ENCODE results near the gene TMTC1. TPM values are rescaled to one million over a fixed set of nuclear protein-coding genes. Genes with fewer than 3 reads are reported as not detected.

TMTC1 gene
- total and polyA plus RNA-seq, 3 donors from 2014 or later = 8.4 to 13.6 (median 11.5) TPM

DNA sequence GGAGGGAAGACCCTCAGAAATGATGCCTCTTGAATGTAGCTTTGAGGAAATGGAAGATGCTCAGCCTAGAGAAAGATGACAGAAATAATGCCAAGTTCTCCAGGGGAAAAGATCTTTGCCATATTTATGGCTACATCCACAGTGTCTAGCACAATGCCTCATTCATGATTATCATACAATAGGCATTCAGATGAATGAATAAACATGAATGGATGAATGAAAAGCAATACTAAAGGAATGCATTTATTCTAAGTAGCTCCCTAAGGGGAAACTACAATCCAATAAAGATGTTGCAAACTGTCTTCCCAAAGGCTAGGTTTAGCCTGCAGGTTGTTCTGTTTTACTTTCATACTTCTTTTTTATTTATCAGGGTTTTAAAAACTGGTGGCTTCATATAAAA, 12.0 kb downstream of the TMTC1 start:
- no peak for DNase-seq
- H3K27me3 ChIP-seq = no peaks in the 10 kb centered on the region
- H3K36me3 ChIP-seq (ENCODE audit: low read depth, missing control alignments) = no peaks in the 10 kb centered on the region
- H3K9me3 ChIP-seq = no peaks in the 10 kb centered on the region
- TF ChIP-seq, protein P1, sequence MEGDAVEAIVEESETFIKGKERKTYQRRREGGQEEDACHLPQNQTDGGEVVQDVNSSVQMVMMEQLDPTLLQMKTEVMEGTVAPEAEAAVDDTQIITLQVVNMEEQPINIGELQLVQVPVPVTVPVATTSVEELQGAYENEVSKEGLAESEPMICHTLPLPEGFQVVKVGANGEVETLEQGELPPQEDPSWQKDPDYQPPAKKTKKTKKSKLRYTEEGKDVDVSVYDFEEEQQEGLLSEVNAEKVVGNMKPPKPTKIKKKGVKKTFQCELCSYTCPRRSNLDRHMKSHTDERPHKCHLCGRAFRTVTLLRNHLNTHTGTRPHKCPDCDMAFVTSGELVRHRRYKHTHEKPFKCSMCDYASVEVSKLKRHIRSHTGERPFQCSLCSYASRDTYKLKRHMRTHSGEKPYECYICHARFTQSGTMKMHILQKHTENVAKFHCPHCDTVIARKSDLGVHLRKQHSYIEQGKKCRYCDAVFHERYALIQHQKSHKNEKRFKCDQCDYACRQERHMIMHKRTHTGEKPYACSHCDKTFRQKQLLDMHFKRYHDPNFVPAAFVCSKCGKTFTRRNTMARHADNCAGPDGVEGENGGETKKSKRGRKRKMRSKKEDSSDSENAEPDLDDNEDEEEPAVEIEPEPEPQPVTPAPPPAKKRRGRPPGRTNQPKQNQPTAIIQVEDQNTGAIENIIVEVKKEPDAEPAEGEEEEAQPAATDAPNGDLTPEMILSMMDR (IDR thresholded peaks at IDR 0.05) = no peak
- no peak for TF ChIP-seq POLR2A (IDR thresholded peaks at IDR 0.05)
- no peak overlapping the region for H3K4me3 ChIP-seq
- intact Hi-C loops (cut with DNase I; ENCODE audit: low total_unique reads) = no loop called here
- H3K27ac ChIP-seq = no peak overlapping the region
- H3K4me1 ChIP-seq = no peaks in the 10 kb centered on the region

DNA sequence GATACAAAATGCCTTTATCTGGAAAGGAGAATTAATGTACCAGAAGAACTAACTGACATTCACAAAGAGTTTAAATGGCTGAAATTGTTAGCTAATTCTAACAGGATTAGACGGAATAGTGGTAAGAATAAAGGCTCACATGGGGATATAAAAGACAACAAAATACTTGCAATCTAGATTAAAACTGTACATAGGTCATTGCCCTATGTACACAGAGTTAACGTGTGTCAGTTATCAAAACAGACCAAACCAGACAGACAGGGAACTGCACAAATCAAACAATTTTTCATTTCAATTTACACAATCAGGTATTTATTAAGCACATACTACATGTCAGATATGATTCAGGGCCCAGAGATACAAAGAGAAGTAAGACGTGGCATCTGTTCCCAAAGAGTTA, 12.6 kb downstream of the TMTC1 start:
- Histone ChIP-seq H3K9me3 (no peaks in the 10 kb centered on the region), H3K36me3 (ENCODE audit: low read depth, missing control alignments) (no peaks in the 10 kb centered on the region), H3K4me1 (no peaks in the 10 kb centered on the region), H3K27me3 (no peaks in the 10 kb centered on the region), H3K27ac (no peak overlapping the region), H3K4me3 (no peak overlapping the region)
- 89 to 94% methylated on average over 3 of the region's 3 CpGs for WGBS, 2 donors
- TF ChIP-seq, protein P1 (IDR thresholded peaks at IDR 0.05) = no peak
- no peak for TF ChIP-seq POLR2A (IDR thresholded peaks at IDR 0.05)
- no peak for DNase-seq
- intact Hi-C loops (cut with DNase I; ENCODE audit: low total_unique reads) = no loop called here

DNA sequence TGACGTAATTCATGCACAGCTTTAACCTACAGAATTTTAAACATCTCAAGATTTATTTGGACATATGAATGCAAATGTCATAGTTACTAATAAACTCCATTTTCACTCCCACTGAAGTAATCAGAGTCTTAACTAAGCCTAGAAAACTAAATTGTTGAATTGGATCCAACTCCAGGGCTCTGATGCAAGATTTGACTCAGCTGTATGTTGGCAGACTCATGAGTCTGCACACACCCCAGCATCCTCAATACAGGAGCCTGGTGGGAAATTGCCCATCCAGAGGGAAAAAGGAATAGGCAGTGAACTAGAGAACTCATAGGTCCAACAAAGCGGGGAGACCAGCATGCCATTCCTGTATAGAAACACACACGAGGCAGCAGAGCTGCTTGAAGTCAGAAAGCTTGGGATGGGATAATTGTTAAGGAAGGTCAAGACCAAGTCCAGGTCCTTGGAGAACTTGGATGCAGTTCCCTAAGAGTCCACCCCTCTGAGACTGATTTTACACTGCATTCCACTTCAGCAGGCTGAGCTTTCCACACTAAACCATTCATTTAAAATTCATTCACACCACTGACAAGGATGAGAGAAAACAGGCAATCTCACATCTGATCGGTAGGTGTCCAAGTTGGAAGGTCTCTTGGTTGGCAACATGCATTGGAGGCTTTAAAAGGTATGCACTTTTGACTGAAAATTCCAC, 14.4 kb downstream of the TMTC1 start:
- WGBS, 2 donors = 79 to 83% methylated on average over 4 of the region's 4 CpGs
- no peak for TF ChIP-seq POLR2A (IDR thresholded peaks at IDR 0.05)
- TF ChIP-seq, protein P1 (IDR thresholded peaks at IDR 0.05) = no peak
- no peaks in the 10 kb centered on the region for H3K4me1 ChIP-seq
- DNase-seq = no peak
- H3K27ac ChIP-seq = no peak overlapping the region
- H3K9me3 ChIP-seq = no peaks in the 10 kb centered on the region
- no peaks in the 10 kb centered on the region for H3K36me3 ChIP-seq (ENCODE audit: low read depth, missing control alignments)
- intact Hi-C loops (cut with DNase I; ENCODE audit: low total_unique reads) = no loop called here
- H3K4me3 ChIP-seq = no peak overlapping the region
- no peaks in the 10 kb centered on the region for H3K27me3 ChIP-seq

DNA sequence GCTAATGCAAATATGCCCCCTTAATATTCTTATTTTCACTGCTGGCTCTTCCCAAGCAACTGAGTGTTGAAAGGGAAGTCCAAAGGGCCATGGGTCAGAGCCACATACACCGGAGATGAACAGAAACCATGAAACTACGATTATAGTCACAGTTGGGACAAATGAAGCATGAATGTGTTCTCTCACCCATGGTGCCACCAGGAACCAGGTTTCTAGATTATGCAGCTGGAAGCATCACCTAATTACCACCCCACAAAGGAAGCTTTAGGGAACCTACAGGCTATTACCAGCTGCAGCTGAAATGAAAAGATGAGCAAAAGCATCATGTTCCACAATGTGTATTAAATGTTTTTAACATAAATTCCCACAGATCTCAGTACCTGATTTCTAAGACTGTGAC, 15.4 kb downstream of the TMTC1 start:
- intact Hi-C loops (cut with DNase I; ENCODE audit: low total_unique reads) = no loop called here
- TF ChIP-seq, protein P1 (IDR thresholded peaks at IDR 0.05) = no peak
- TF ChIP-seq POLR2A (IDR thresholded peaks at IDR 0.05) = no peak
- 51 to 74% methylated on average over 2 of the region's 2 CpGs for WGBS, 2 donors
- Histone ChIP-seq H3K4me3 (no peak overlapping the region), H3K36me3 (ENCODE audit: low read depth, missing control alignments) (no peaks in the 10 kb centered on the region), H3K9me3 (no peaks in the 10 kb centered on the region), H3K27me3 (no peaks in the 10 kb centered on the region), H3K27ac (no peak overlapping the region), H3K4me1 (no peaks in the 10 kb centered on the region)
- DNase-seq = no peak

DNA sequence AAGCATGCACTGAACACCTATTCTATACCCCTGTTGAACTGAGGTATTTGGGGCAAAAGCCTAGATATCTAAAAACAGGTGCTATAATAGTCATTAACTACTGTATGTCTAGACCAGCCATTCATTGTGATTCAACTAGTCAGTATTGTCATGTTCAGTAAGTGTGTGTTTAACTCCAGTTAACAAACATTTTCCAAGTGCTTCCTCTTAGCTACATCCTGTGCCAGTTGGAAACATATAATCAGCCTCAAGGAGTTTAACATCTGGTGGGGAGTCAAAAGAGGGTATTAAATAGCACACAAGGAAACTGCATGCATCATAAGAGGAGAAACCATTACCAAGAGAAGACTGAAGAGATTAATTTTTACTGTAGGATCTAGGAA, 20.4 kb downstream of the TMTC1 start:
- DNase-seq = no peak
- Histone ChIP-seq H3K9me3 (no peaks in the 10 kb centered on the region), H3K27me3 (no peaks in the 10 kb centered on the region), H3K27ac (no peak overlapping the region), H3K4me3 (no peak overlapping the region), H3K4me1 (no peaks in the 10 kb centered on the region), H3K36me3 (ENCODE audit: low read depth, missing control alignments) (no peaks in the 10 kb centered on the region)
- no peak for TF ChIP-seq POLR2A (IDR thresholded peaks at IDR 0.05)
- TF ChIP-seq, protein P1 (IDR thresholded peaks at IDR 0.05) = no peak
- intact Hi-C loops (cut with DNase I; ENCODE audit: low total_unique reads) = no loop called here
